ENCODE measurements around the gene PTGFRN. TPM values are rescaled to one million over a fixed set of nuclear protein-coding genes. Genes with fewer than 3 reads are reported as not detected.

The PTGFRN gene
- total and polyA plus RNA-seq, 9 of the 15 experiments (the other 6 are each of a cell fraction or from before 2014, with no cell fraction given), result 17.3 to 33.1 (median 25.7) TPM

DNA sequence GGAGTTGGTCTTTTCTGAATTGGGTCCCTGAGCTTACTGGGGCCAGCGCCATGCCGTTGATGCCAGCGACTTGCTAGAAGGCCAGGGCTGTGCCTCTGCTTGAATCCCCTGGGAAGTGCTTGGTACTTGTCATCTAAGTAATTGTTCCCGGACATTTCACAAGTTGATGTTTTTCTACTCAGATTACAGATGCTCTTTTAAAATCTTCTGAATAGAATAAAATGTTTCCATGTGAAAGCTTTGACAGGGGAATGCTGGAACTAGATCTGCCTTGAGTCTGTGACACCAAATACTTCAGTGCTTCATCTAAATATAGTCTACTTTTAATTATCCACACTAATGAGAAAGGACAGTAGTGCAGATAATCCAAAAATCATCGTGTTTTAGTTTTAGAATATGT is 38.3 kb downstream of the PTGFRN start:
- no peak overlapping the region for H2AFZ ChIP-seq (ENCODE audit: low read depth, low read length)
- FAIRE-seq (no peak), ATAC-seq (no peak), DNase-seq (ENCODE audit: extremely low read depth in 1 of 4, low spot score in 3 of 4) (no peak)
- CTCF ChIA-PET (ENCODE audit: low intra/inter-chr PET ratio), result no interaction called here
- H3K9me3 ChIP-seq (replicated peaks; ENCODE audit: control insufficient read depth, insufficient read depth, low read depth, low read length), result no peaks in the 10 kb centered on the region
- intact Hi-C loops (cut with micrococcal nuclease) (no loop called here), in situ Hi-C loops (cut with MboI) (no loop called here)
- H4K20me1 ChIP-seq (replicated peaks; ENCODE audit: control insufficient read depth, insufficient read depth, low read length), result no peaks in the 10 kb centered on the region
- H3K79me2 ChIP-seq (ENCODE audit: control insufficient read depth, insufficient read depth, low read length), result no peaks in the 10 kb centered on the region
- H3K36me3 ChIP-seq (ENCODE audit: control insufficient read depth, insufficient read depth, low read length), result peaks cover 72% of the 10 kb centered on the region
- 75% methylated on average over 5 of the region's 5 CpGs for WGBS (ENCODE audit: insufficient coverage, low coverage, missing lambda C conversion rate)
- POLR2A ChIA-PET, result interaction anchor here (1.0 to 1.1 kb wide), 2 partner anchors 9 to 13 kb away, joined by 3 read pairs; no protein-coding TSS in a partner anchor
- TF ChIP-seq FOXM1 (IDR thresholded peaks at IDR 0.05; ENCODE audit: low read depth), result no peak
- TF ChIP-seq FOXM1 (CRISPR knock-in tag; IDR thresholded peaks at IDR 0.05; ENCODE audit: low read depth), result no peak
- no peak for TF ChIP-seq MAZ (CRISPR knock-in tag; conservative IDR thresholded peaks at IDR 0.05 in 1 of 2, IDR thresholded peaks at IDR 0.05 in 1 of 2)
- no peak for TF ChIP-seq XRCC5 (IDR thresholded peaks at IDR 0.05; ENCODE audit: low read depth, low read length)
- TF ChIP-seq NFE2L1 (tag; IDR thresholded peaks at IDR 0.05; ENCODE audit: borderline replicate concordance, low read depth), result no peak
- no peak for TF ChIP-seq CBX1 (IDR thresholded peaks at IDR 0.05; ENCODE audit: low read depth)
- TF ChIP-seq ELF1 (tag; IDR thresholded peaks at IDR 0.05), result no peak
- TF ChIP-seq THRAP3 (IDR thresholded peaks at IDR 0.05; ENCODE audit: borderline replicate concordance), result no peak
- TF ChIP-seq ZNF143 (CRISPR knock-in tag; IDR thresholded peaks at IDR 0.05), result no peak
- no peak overlapping the region for H3K4me3 ChIP-seq
- H3K27me3 ChIP-seq (ENCODE audit: control insufficient read depth in 2 of 2, insufficient read depth in 2 of 2, low read length in 2 of 2), result no peaks in the 10 kb centered on the region
- H3K4me1 ChIP-seq (replicated peaks in 1 of 2; ENCODE audit: control insufficient read depth in 2 of 2, insufficient read depth in 2 of 2, low read length in 2 of 2), result peaks cover 0 to 4% of the 10 kb centered on the region in 2 experiments; a peak in 2 of 5 replicates
- no peak overlapping the region for H3K4me2 ChIP-seq (ENCODE audit: insufficient read depth, low read length)
- no peaks in the 10 kb centered on the region for H3K9me1 ChIP-seq (ENCODE audit: control insufficient read depth, insufficient read depth, low read length)
- H3K27ac ChIP-seq (ENCODE audit: extremely low read depth, low read depth, low read length), result no peak overlapping the region
- no peak overlapping the region for H3K9ac ChIP-seq (ENCODE audit: insufficient read depth in 1 of 2, low read depth in 2 of 2, low read length in 2 of 2)
- BruUV-seq (replicated peaks), result no TSS peak
